SU-DHL-6 (cell line): ENCODE results near the gene CACNB4.
A peak's percentile ranks its signal among the peaks of the same experiment; 100 is the strongest.

ENCODE experiments used
- H2AFZ ChIP-seq: fragments of 200-600 bp; sonication (generic); 2 replicates; pipeline ENCODE4 v1.6.1; 2014; ENCODE audit warnings: low read depth, mild to moderate bottlenecking, moderate library complexity, mixed read lengths, antibody characterized with exemption, low read length; ENCODE audit not compliant: severe bottlenecking
- H3F3A ChIP-seq: fragments of 200-600 bp; shearing (Covaris generic); 2 replicates; pipeline ENCODE4 v1.6.0; 2016; ENCODE audit warnings: antibody characterized with exemption, mild to moderate bottlenecking; ENCODE audit not compliant: insufficient read depth
- H3K27ac ChIP-seq: fragments of 200-600 bp; sonication (generic); 2 replicates; pipeline ENCODE4 v1.5.1; 2016; ENCODE audit warnings: low read depth, mild to moderate bottlenecking, low read length, moderate library complexity, mixed read lengths
- H3K27me3 ChIP-seq: fragments of 200-600 bp; sonication (generic), shearing (Covaris generic); 2 replicates; pipeline ENCODE4 v1.6.0; 2014; ENCODE audit warnings: mild to moderate bottlenecking, low read length
- H3K36me3 ChIP-seq: fragments of 200-600 bp; sonication (generic); 2 replicates; pipeline ENCODE4 v1.6.1; 2014; ENCODE audit warnings: mild to moderate bottlenecking, low read length, mixed read lengths
- H3K4me2 ChIP-seq: fragments of 300-600, 200-600 bp; shearing (Covaris generic), sonication (generic); 2 replicates; pipeline ENCODE4 v1.6.0; 2014; ENCODE audit warnings: low read length, low read depth, mild to moderate bottlenecking; ENCODE audit not compliant: poor library complexity, severe bottlenecking
- H3K4me3 ChIP-seq: fragments of 200-600 bp; sonication (generic); 2 replicates; pipeline ENCODE4 v1.5.1; 2014; ENCODE audit warnings: antibody characterized with exemption, low read length, mild to moderate bottlenecking, mixed read lengths; ENCODE audit not compliant: insufficient read depth, poor library complexity, severe bottlenecking
- H3K79me2 ChIP-seq: fragments of 200-600 bp; sonication (generic); 2 replicates; pipeline ENCODE4 v1.6.1; 2014; ENCODE audit warnings: mild to moderate bottlenecking, low read length, moderate library complexity; ENCODE audit not compliant: insufficient read depth
- H3K9ac ChIP-seq: fragments of 200-600 bp; sonication (generic); 2 replicates; pipeline ENCODE4 v1.7.0; 2014; ENCODE audit warnings: mild to moderate bottlenecking, low read length
- H3K9me2 ChIP-seq: fragments of 200-600 bp; sonication (generic); replicated peaks from 2 replicates; pipeline ENCODE4 v1.6.1; 2014; ENCODE audit warnings: low read length; ENCODE audit not compliant: insufficient read depth
- H3K9me3 ChIP-seq: fragments of 200-600 bp; sonication (generic); 2 replicates; pipeline ENCODE4 v1.6.1; 2014; ENCODE audit warnings: low read length, mixed read lengths; ENCODE audit not compliant: insufficient read depth
- H4K20me1 ChIP-seq: fragments of 200-600 bp; sonication (generic); 2 replicates; pipeline ENCODE4 v1.6.1; 2014; ENCODE audit warnings: low read depth, mild to moderate bottlenecking, antibody characterized with exemption, low read length, moderate library complexity, mixed read lengths
- CTCF ChIP-seq: fragments of 200-600 bp; sonication (generic); IDR thresholded peaks from one replicate; pipeline ENCODE4 v1.5.1; 2017; ENCODE audit warnings: antibody characterized with exemption, mild to moderate bottlenecking, low read length, moderate library complexity; ENCODE audit not compliant: insufficient read depth, poor library complexity, severe bottlenecking
- EZH2phosphoT487 ChIP-seq: fragments of 200-600 bp; sonication (generic), shearing (Covaris generic); conservative IDR thresholded peaks from 2 replicates; pipeline ENCODE4 v1.6.1; 2018; ENCODE audit warnings: mild to moderate bottlenecking, antibody characterized with exemption, low read length, moderate library complexity, mixed read lengths

CACNB4 gene

GRCh38 chr2:151827564-151828142, 271.2 kb downstream of the CACNB4 start:
- H2AFZ ChIP-seq, result peak overlapping the region; percentile 70
- H4K20me1 ChIP-seq, result peaks cover 6% of the 10 kb centered on the region; the same call in 1 of the 2 replicates
- no peaks in the 10 kb centered on the region for H3K27me3 ChIP-seq
- no peaks in the 10 kb centered on the region for H3K36me3 ChIP-seq
- H3K9ac ChIP-seq, result peak overlapping the region; percentile 94
- peaks cover 56% of the 10 kb centered on the region for H3K79me2 ChIP-seq
- peak overlapping the region; percentile 93 for H3K4me3 ChIP-seq
- no peaks in the 10 kb centered on the region for H3K9me2 ChIP-seq
- H3K4me2 ChIP-seq, result peak overlapping the region; percentile 89
- H3K9me3 ChIP-seq, result no peaks in the 10 kb centered on the region
- H3K27ac ChIP-seq, result peak overlapping the region; percentile 42
- TF ChIP-seq EZH2phosphoT487, result no peak
- no peak for TF ChIP-seq CTCF
- H3F3A ChIP-seq, result no peaks in the 10 kb centered on the region

GRCh38 chr2:151826737-151827157, 272.1 kb downstream of the CACNB4 start:
- peaks cover 12% of the 10 kb centered on the region; the same call in 1 of the 2 replicates for H4K20me1 ChIP-seq
- H3K27me3 ChIP-seq, result no peaks in the 10 kb centered on the region
- H3K36me3 ChIP-seq, result no peaks in the 10 kb centered on the region
- H3K9me3 ChIP-seq, result no peaks in the 10 kb centered on the region
- H3K9ac ChIP-seq, result peak overlapping the region; percentile 94
- H3K4me3 ChIP-seq, result peak overlapping the region; percentile 93
- no peaks in the 10 kb centered on the region for H3F3A ChIP-seq
- no peak overlapping the region for H2AFZ ChIP-seq
- peak overlapping the region; percentile 89 for H3K4me2 ChIP-seq
- H3K9me2 ChIP-seq, result no peaks in the 10 kb centered on the region
- peaks cover 63% of the 10 kb centered on the region for H3K79me2 ChIP-seq
- no peak overlapping the region for H3K27ac ChIP-seq
- TF ChIP-seq EZH2phosphoT487 (no peak), CTCF (no peak)

GRCh38 chr2:151824886-151825285, 274.0 kb downstream of the CACNB4 start:
- Histone ChIP-seq H3K27me3 (no peaks in the 10 kb centered on the region), H3K36me3 (no peaks in the 10 kb centered on the region), H3K4me3 (no peak overlapping the region), H2AFZ (no peak overlapping the region), H3K9me3 (no peaks in the 10 kb centered on the region), H3K27ac (no peak overlapping the region), H4K20me1 (peaks cover 12% of the 10 kb centered on the region; the same call in 1 of the 2 replicates), H3F3A (no peaks in the 10 kb centered on the region), H3K9ac (no peak overlapping the region), H3K4me2 (peak overlapping the region; percentile 89), H3K79me2 (peaks cover 81% of the 10 kb centered on the region), H3K9me2 (no peaks in the 10 kb centered on the region)
- no peak for TF ChIP-seq CTCF
- TF ChIP-seq EZH2phosphoT487, result no peak
